Measurements from ENCODE around the gene PIMREG.

- TF ChIP-seq CTBP1 (IDR thresholded peaks at IDR 0.05; ENCODE audit: borderline replicate concordance) (no peak), SP1 (IDR thresholded peaks at IDR 0.05) (no peak), PKNOX1 (IDR thresholded peaks at IDR 0.05) (no peak), LEF1 (IDR thresholded peaks at IDR 0.05; ENCODE audit: borderline replicate concordance) (no peak), ELF4 (IDR thresholded peaks at IDR 0.05) (no peak), BHLHE40 (IDR thresholded peaks at IDR 0.05; ENCODE audit: borderline replicate concordance) (no peak), HDGF (IDR thresholded peaks at IDR 0.05; ENCODE audit: borderline replicate concordance) (no peak), ARNT (IDR thresholded peaks at IDR 0.05) (no peak), TARDBP (IDR thresholded peaks at IDR 0.05) (no peak), FOXM1 (IDR thresholded peaks at IDR 0.05; ENCODE audit: borderline replicate concordance) (no peak)
Observed at GRCh38 chr17:6455321-6455705, 11.1 kb downstream of the PIMREG start.
